Endothelial cell of umbilical vein (primary cell): ENCODE data around the gene CNGB1. TPM values are rescaled to one million over a fixed set of nuclear protein-coding genes. Genes with fewer than 3 reads are reported as not detected.

Source experiments
- BruUV-seq: library from RNA; stranded (reverse); fragments of 400-500 nt; replicated peaks from 2 replicates; lab custom pipeline; 2021; lab: Mats Ljungman, UMichigan
- CTCF ChIA-PET: fragments of 300-600, 350-600 bp; sonication (Branson Sonifier 250); formaldehyde crosslinking; loops from one replicate; lab custom pipeline; 2021; ENCODE audit warnings: antibody characterized with exemption, inconsistent platforms; lab: Charles Lee
- POLR2A ChIA-PET: fragments of 300-600, 350-600 bp; sonication (Branson Sonifier 250); formaldehyde crosslinking; loops from one replicate; lab custom pipeline; 2021; ENCODE audit warnings: antibody characterized with exemption, inconsistent platforms; lab: Charles Lee
- DNase-seq: peaks from one replicate; pipeline ENCODE4 v3.0.0-alpha.2; 2011; ENCODE audit warnings: low read depth, low spot score
- FAIRE-seq: peaks from 2 replicates; lab custom pipeline; 2011; peaks lifted over from hg19 to GRCh38; lab: Jason Lieb, UNC
- H2AFZ ChIP-seq: 2 replicates; pipeline ENCODE4 v1.6.0; 2012; ENCODE audit warnings: low read depth, low read length, control low read depth, inconsistent platforms
- H3K27ac ChIP-seq: 2 replicates; pipeline ENCODE4 v1.5.1; 2011; ENCODE audit warnings: low read depth, mild to moderate bottlenecking, control low read depth, low read length, moderate library complexity; ENCODE audit not compliant: insufficient read depth
- H3K27me3 ChIP-seq, 2 experiments: 2 replicates each; pipeline versions ENCODE4 v1.6.0 to v1.6.1; 2011; ENCODE audit warnings: low read length in 2 of 2, mixed read lengths in 1 of 2; ENCODE audit not compliant: control insufficient read depth in 2 of 2, insufficient read depth in 2 of 2
- H3K36me3 ChIP-seq, 2 experiments: 2 replicates in 1 of 2; 3 replicates in 1 of 2; pipeline ENCODE4 v1.5.1; 2011; ENCODE audit warnings: low read length in 2 of 2, mild to moderate bottlenecking in 1 of 2, moderate library complexity in 1 of 2; ENCODE audit not compliant: control insufficient read depth in 2 of 2, insufficient read depth in 2 of 2; ENCODE audit errors: extremely low read depth in 1 of 2
- H3K4me1 ChIP-seq: 3 replicates; pipeline ENCODE4 v1.5.1; 2011; ENCODE audit warnings: mild to moderate bottlenecking, low read length; ENCODE audit not compliant: control insufficient read depth, insufficient read depth; ENCODE audit errors: extremely low read depth
- H3K4me2 ChIP-seq: 2 replicates; pipeline ENCODE4 v1.6.1; 2011; ENCODE audit warnings: low read length, control low read depth, mixed read lengths; ENCODE audit not compliant: insufficient read depth
- H3K4me3 ChIP-seq, 3 experiments: fragments of 200-600 bp in 1 of 3; sonication (generic), shearing (Covaris generic) in 1 of 3; replicated peaks in 1 of 3; 2 replicates each; pipeline ENCODE4 v1.5.1; 2011 to 2016; ENCODE audit warnings: control low read depth in 3 of 3, low read length in 3 of 3, mild to moderate bottlenecking in 2 of 3, inconsistent platforms in 1 of 3, low read depth in 1 of 3, moderate library complexity in 1 of 3; ENCODE audit not compliant: insufficient read depth in 1 of 3
- H3K79me2 ChIP-seq: 2 replicates; pipeline ENCODE4 v1.6.0; 2012; ENCODE audit warnings: low read length, inconsistent platforms; ENCODE audit not compliant: control insufficient read depth, insufficient read depth
- H3K9ac ChIP-seq: replicated peaks from 2 replicates; pipeline ENCODE3; 2011; ENCODE audit warnings: low read length, control low read depth; ENCODE audit not compliant: insufficient read depth; ENCODE audit errors: extremely low read depth
- H3K9me1 ChIP-seq: replicated peaks from 3 replicates; pipeline ENCODE4 v1.6.0; 2011; ENCODE audit warnings: mild to moderate bottlenecking, low read length; ENCODE audit not compliant: control insufficient read depth, insufficient read depth; ENCODE audit errors: extremely low read depth
- H3K9me3 ChIP-seq: replicated peaks from 2 replicates; pipeline ENCODE4 v1.5.1; 2012; ENCODE audit warnings: low read length, inconsistent platforms; ENCODE audit not compliant: control insufficient read depth, insufficient read depth
- H4K20me1 ChIP-seq: replicated peaks from 2 replicates; pipeline ENCODE3; 2011; ENCODE audit warnings: mild to moderate bottlenecking, low read length; ENCODE audit not compliant: control insufficient read depth, insufficient read depth; ENCODE audit errors: extremely low read depth
- CTCF ChIP-seq, 2 donors: IDR thresholded peaks; 1 replicate in 1 of 2; 2 replicates in 1 of 2; pipeline ENCODE4 v1.5.1; 2011; ENCODE audit warnings: low read length in 2 of 2, mild to moderate bottlenecking in 2 of 2, moderate library complexity in 2 of 2, control low read depth in 1 of 2, inconsistent platforms in 1 of 2, low read depth in 1 of 2; ENCODE audit not compliant: insufficient read depth in 1 of 2; ENCODE audit errors: extremely low read depth in 1 of 2
- EZH2 ChIP-seq: IDR thresholded peaks from 2 replicates; pipeline ENCODE4 v1.6.1; 2012; ENCODE audit warnings: borderline replicate concordance, low read depth, mild to moderate bottlenecking, moderate library complexity, low read length, inconsistent platforms; ENCODE audit not compliant: severe bottlenecking
- dilution Hi-C: fragments of 300-500 bp; cut with MboI; formaldehyde crosslinking; loops from one replicate; pipeline ENCODE4 v1.15.0; 2019; ENCODE audit warnings: low sequenced_read_pairs; ENCODE audit not compliant: extremely low pct_ligation_motif_present
- intact Hi-C: fragments of 100-400 bp; cut with micrococcal nuclease; formaldehyde crosslinking; loops from one replicate; pipeline ENCODE4 v1.10.0; 2022
- polyA plus RNA-seq, 4 experiments: library from polyadenylated mRNA; depleted of rRNA in 3 of 4; stranded (reverse) in 3 of 4; unstranded in 1 of 4; fragments of >200 nt; gene quantifications; 2 replicates each; pipeline versions ENCODE4 v1.2.1 to v1.2.3, GENCODE V29; 2011 to 2012; ENCODE audit warnings: missing spikeins in 1 of 4
- total RNA-seq: library from RNA; stranded (reverse); gene quantifications from 2 replicates; pipeline ENCODE4 v1.2.3, GENCODE V29; 2021

Gene CNGB1
- total and polyA plus RNA-seq, 2 donors (not counting 3 experiments of a cell fraction or from before 2014, with no cell fraction given), result not detected

GRCh38 chr16:57863434-57864160, 107.3 kb downstream of the CNGB1 start:
- Histone ChIP-seq H2AFZ (no peak overlapping the region), H3K4me2 (no peak overlapping the region), H3K79me2 (no peaks in the 10 kb centered on the region), H4K20me1 (no peaks in the 10 kb centered on the region), H3K9me3 (no peaks in the 10 kb centered on the region), H3K9ac (no peak overlapping the region), H3K4me3 (no peak overlapping the region), H3K27ac (no peak overlapping the region), H3K4me1 (peaks cover 5% of the 10 kb centered on the region), H3K27me3 (peaks cover 0 to 2% of the 10 kb centered on the region in 2 experiments), H3K9me1 (no peaks in the 10 kb centered on the region), H3K36me3 (no peaks in the 10 kb centered on the region)
- ChIA-PET CTCF (interaction anchor here (0.7 to 3.0 kb wide), 37 partner anchors 10 to 288 kb away, joined by 3 to 45 read pairs (median 5); partner anchors contain the start of genes KATNB1 and KIFC3), POLR2A (interaction anchor here (1.1 kb wide), 1 partner anchor 62 kb away, joined by 3 read pairs; no protein-coding TSS in a partner anchor)
- TF ChIP-seq CTCF (IDR thresholded peaks at IDR 0.05; ENCODE audit: extremely low read depth in 1 of 2, insufficient read depth in 1 of 2, low read depth in 1 of 2, low read length in 2 of 2) (peak; percentile 37 to 56), EZH2 (no peak)
- dilution Hi-C loops (no loop called here), intact Hi-C loops (loop anchor here (1.0 to 5.0 kb wide), 4 partner anchors 68 to 287 kb away; no protein-coding TSS in a partner anchor)
- peak; percentile 78 for FAIRE-seq
- BruUV-seq, result no TSS peak
- DNase-seq, result peak; percentile 76
